Aorta (tissue), 5 donors: ENCODE results near the gene SLC1A2. TPM values are rescaled to one million over a fixed set of nuclear protein-coding genes. Genes with fewer than 3 reads are reported as not detected.

ENCODE experiments used
- ATAC-seq: fragments of 200-7000 bp; cut with Tn5 transposase; one replicate; pipeline ENCODE4 v1.9.1; 2022; ENCODE audit warnings: moderate library complexity; ENCODE audit not compliant: low FRiP score
- DNase-seq, 2 donors: peaks; one replicate each; pipeline ENCODE4 v3.0.0-alpha.2; 2020
- H3K27ac ChIP-seq, 2 donors: one replicate each; pipeline ENCODE4 v1.5.1; 2013; ENCODE audit warnings: low read length in 2 of 2, mild to moderate bottlenecking in 2 of 2, moderate library complexity in 2 of 2, control low read depth in 1 of 2, inconsistent platforms in 1 of 2, low read depth in 1 of 2
- H3K27me3 ChIP-seq, 2 donors: one replicate each; pipeline ENCODE4 v1.6.1; 2013; ENCODE audit warnings: control low read depth in 1 of 2, low read length in 1 of 2, mild to moderate bottlenecking in 1 of 2, moderate library complexity in 1 of 2; ENCODE audit not compliant: insufficient read depth in 2 of 2, control insufficient read depth in 1 of 2
- H3K36me3 ChIP-seq, 2 donors: one replicate each; pipeline ENCODE4 v1.6.1; 2013; ENCODE audit warnings: control low read depth in 1 of 2, low read length in 1 of 2, mild to moderate bottlenecking in 1 of 2; ENCODE audit not compliant: insufficient read depth in 2 of 2, control insufficient read depth in 1 of 2
- H3K4me1 ChIP-seq, 2 donors: one replicate each; pipeline ENCODE4 v1.6.1; 2013; ENCODE audit warnings: low read length in 2 of 2, control low read depth in 1 of 2, mild to moderate bottlenecking in 1 of 2, moderate library complexity in 1 of 2; ENCODE audit not compliant: insufficient read depth in 2 of 2, control insufficient read depth in 1 of 2
- H3K4me3 ChIP-seq, 2 donors: one replicate each; pipeline ENCODE4 v1.5.1; 2013; ENCODE audit warnings: low read length in 2 of 2, control low read depth in 1 of 2, mild to moderate bottlenecking in 1 of 2
- H3K9me3 ChIP-seq: one replicate; pipeline ENCODE4 v1.6.1; 2013; ENCODE audit warnings: mild to moderate bottlenecking, low read length; ENCODE audit not compliant: control insufficient read depth
- WGBS, 2 donors: extraction: QIAGEN DNeasy Blood & Tissue Kit; methylation state at CpG; one replicate each; pipeline ENCODE4 v1.1.7; 2013; 5-methylcytosine and 5-hydroxymethylcytosine counted together
- intact Hi-C, 2 donors: fragments of 100-400 bp; cut with DNase I; formaldehyde crosslinking; loops; one replicate each; pipeline versions ENCODE4 v1.14.2 to v1.15.0; 2022
- polyA plus RNA-seq, 2 donors: library from polyadenylated mRNA; stranded (reverse); fragments of 200-250 nt; gene quantifications; one replicate each; pipeline ENCODE4 v1.2.3, GENCODE V29; 2013
- total RNA-seq, 2 donors: library from RNA; stranded (reverse); fragmentation: NEBNext Ultra II Directional; extraction: Animal tissue kit (Norgen Biotek cat#: 25700); gene quantifications; one replicate each; pipeline ENCODE4 v1.2.1, GENCODE V29; 2021
- donor health status: healthy with polysubstance abuse.
- donor health status: Bipolar disorder and iron deficiency.
- donor health status: DM: no; HTN: no; CAD: no.
- donor health status: DM: no; HTN: no; CAD: no.
- donor health status: DM: yes; HTN: yes; CAD: no.

Gene SLC1A2
- total and polyA plus RNA-seq, 4 donors = 1.1 to 1.5 TPM; not detected in 2

GRCh38 chr11:35304900-35305460 lies 114.4 kb downstream of the SLC1A2 start:
- H3K27ac ChIP-seq = no peak overlapping the region
- 78 to 79% methylated on average over 5 of the region's 5 CpGs for WGBS, 2 donors
- DNase-seq = no peak

GRCh38 chr11:35304386-35304775 lies 115.0 kb downstream of the SLC1A2 start:
- Histone ChIP-seq H3K27ac (no peak overlapping the region), H3K4me1 (peaks cover 0 to 4% of the 10 kb centered on the region in 2 donors), H3K36me3 (no peaks in the 10 kb centered on the region), H3K4me3 (no peak overlapping the region), H3K9me3 (no peaks in the 10 kb centered on the region), H3K27me3 (no peaks in the 10 kb centered on the region)
- no peak for DNase-seq
- peak; percentile 56 for ATAC-seq
- intact Hi-C loops = no loop called here
- 94 to 97% methylated on average over 2 of the region's 2 CpGs for WGBS, 2 donors

More at GRCh38 chr11:35304900-35305460, 114.4 kb downstream of the SLC1A2 start:
- H3K4me1 ChIP-seq = peaks cover 0 to 4% of the 10 kb centered on the region in 2 donors
- ATAC-seq = no peak
- H3K36me3 ChIP-seq = no peaks in the 10 kb centered on the region
- H3K27me3 ChIP-seq = no peaks in the 10 kb centered on the region
- intact Hi-C loops = no loop called here
- no peak overlapping the region for H3K4me3 ChIP-seq
- no peaks in the 10 kb centered on the region for H3K9me3 ChIP-seq

- ATAC-seq = peak; percentile 90
- Histone ChIP-seq H3K4me1 (peaks cover 0 to 4% of the 10 kb centered on the region in 2 donors), H3K36me3 (no peaks in the 10 kb centered on the region), H3K4me3 (no peak overlapping the region), H3K9me3 (no peaks in the 10 kb centered on the region), H3K27ac (no peak overlapping the region), H3K27me3 (no peaks in the 10 kb centered on the region)
- WGBS, 2 donors = 83 to 91% methylated on average over 6 of the region's 6 CpGs
- peak in 1 of 2 donors; percentile 72 for DNase-seq
- intact Hi-C loops = no loop called here
Observed at GRCh38 chr11:35303596-35304385, 115.6 kb downstream of the SLC1A2 start.

- DNase-seq = no peak
- H3K27me3 ChIP-seq = no peaks in the 10 kb centered on the region
- ATAC-seq = no peak
- no peaks in the 10 kb centered on the region for H3K9me3 ChIP-seq
- intact Hi-C loops = no loop called here
- no peaks in the 10 kb centered on the region for H3K36me3 ChIP-seq
- H3K27ac ChIP-seq = no peak overlapping the region
- WGBS, 2 donors = 99% methylated on average over 4 of the region's 4 CpGs
- H3K4me1 ChIP-seq = peaks cover 0 to 4% of the 10 kb centered on the region in 2 donors
- H3K4me3 ChIP-seq = no peak overlapping the region
Observed at GRCh38 chr11:35302398-35302797, 117.0 kb downstream of the SLC1A2 start.

- Histone ChIP-seq H3K27me3 (no peaks in the 10 kb centered on the region), H3K4me1 (no peaks in the 10 kb centered on the region), H3K4me3 (no peak overlapping the region), H3K27ac (no peak overlapping the region), H3K36me3 (no peaks in the 10 kb centered on the region), H3K9me3 (no peaks in the 10 kb centered on the region)
- DNase-seq = no peak
- intact Hi-C loops = no loop called here
- ATAC-seq = no peak
- 91 to 92% methylated on average over 1 of the region's 1 CpG for WGBS, 2 donors
Observed at GRCh38 chr11:35298369-35298768, 121.0 kb downstream of the SLC1A2 start.

GRCh38 chr11:35295751-35296150 lies 123.6 kb downstream of the SLC1A2 start:
- no peak for DNase-seq

GRCh38 chr11:35293699-35294098 lies 125.7 kb downstream of the SLC1A2 start:
- intact Hi-C loops = no loop called here
- 94 to 97% methylated on average over 4 of the region's 4 CpGs for WGBS, 2 donors
- no peaks in the 10 kb centered on the region for H3K36me3 ChIP-seq

More at GRCh38 chr11:35295751-35296150, 123.6 kb downstream of the SLC1A2 start:
- H3K4me3 ChIP-seq = no peak overlapping the region
- H3K4me1 ChIP-seq = no peaks in the 10 kb centered on the region
- no peaks in the 10 kb centered on the region for H3K36me3 ChIP-seq
- intact Hi-C loops = no loop called here
- H3K27me3 ChIP-seq = no peaks in the 10 kb centered on the region
- H3K9me3 ChIP-seq = no peaks in the 10 kb centered on the region
- H3K27ac ChIP-seq = no peak overlapping the region
- ATAC-seq = no peak
- WGBS, 2 donors = 94 to 97% methylated on average over 2 of the region's 2 CpGs

GRCh38 chr11:35293035-35293434 lies 126.3 kb downstream of the SLC1A2 start:
- H3K27me3 ChIP-seq = no peaks in the 10 kb centered on the region
- peaks cover 0 to 2% of the 10 kb centered on the region in 2 donors for H3K4me1 ChIP-seq
- no peaks in the 10 kb centered on the region for H3K36me3 ChIP-seq
- H3K27ac ChIP-seq = no peak overlapping the region
- H3K4me3 ChIP-seq = no peak overlapping the region
- DNase-seq = no peak
- no peaks in the 10 kb centered on the region for H3K9me3 ChIP-seq
- intact Hi-C loops = no loop called here
- no peak for ATAC-seq
- 53% methylated on average over 3 of the region's 3 CpGs for WGBS, 2 donors

More at GRCh38 chr11:35293699-35294098, 125.7 kb downstream of the SLC1A2 start:
- H3K27me3 ChIP-seq = no peaks in the 10 kb centered on the region
- DNase-seq (no peak), ATAC-seq (no peak)
- no peak overlapping the region for H3K27ac ChIP-seq
- no peaks in the 10 kb centered on the region for H3K9me3 ChIP-seq
- peaks cover 0 to 2% of the 10 kb centered on the region in 2 donors for H3K4me1 ChIP-seq
- H3K4me3 ChIP-seq = no peak overlapping the region

- peak overlapping the region in 1 of 2 donors; percentile 25 for H3K27ac ChIP-seq
- H3K27me3 ChIP-seq = no peaks in the 10 kb centered on the region
- no peak for ATAC-seq
- DNase-seq = no peak
- intact Hi-C loops = no loop called here
- H3K4me3 ChIP-seq = no peak overlapping the region
- H3K36me3 ChIP-seq = no peaks in the 10 kb centered on the region
- H3K9me3 ChIP-seq = no peaks in the 10 kb centered on the region
- H3K4me1 ChIP-seq = peaks cover 0 to 2% of the 10 kb centered on the region in 2 donors
- 62 to 64% methylated on average over 5 of the region's 5 CpGs for WGBS, 2 donors
Observed at GRCh38 chr11:35292279-35292678, 127.1 kb downstream of the SLC1A2 start.
